HCEC 1CT (cell line): ENCODE measurements around the gene CXXC5.

ENCODE experiments used
- DNase-seq: peaks from one replicate; pipeline ENCODE4 v3.0.0-alpha.2; 2017

Gene CXXC5

GRCh38 chr5:139638736-139639618 lies 9.2 kb upstream of the CXXC5 start:
- DNase-seq = no peak

GRCh38 chr5:139639619-139640380 lies 8.3 kb upstream of the CXXC5 start:
- DNase-seq = no peak

- DNase-seq = no peak
These were observed 7.6 kb upstream of the CXXC5 start for GRCh38 chr5:139640421-139641115.

- no peak for DNase-seq
These were observed 6.8 kb upstream of the CXXC5 start for GRCh38 chr5:139641116-139642080.

DNA sequence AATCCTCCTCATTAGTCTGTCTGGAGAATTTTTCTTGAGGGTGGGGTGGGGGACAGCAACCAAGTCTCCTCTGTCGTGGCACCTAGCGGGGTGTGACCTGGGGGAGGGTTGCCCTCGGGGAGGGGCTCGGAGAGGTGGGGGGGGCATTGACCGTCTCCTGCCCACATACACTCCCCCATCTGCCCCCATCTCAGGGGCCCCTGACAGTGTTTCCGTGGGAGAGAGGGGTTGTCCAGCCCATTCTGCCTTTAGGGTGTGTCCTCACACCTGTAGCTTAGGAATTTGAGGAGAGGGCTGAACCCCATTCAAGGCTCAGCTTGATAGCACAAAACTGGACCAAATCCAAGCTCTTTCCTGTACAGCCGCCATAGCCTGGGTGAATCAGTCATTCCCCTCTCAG lies 5.9 kb upstream of the CXXC5 start:
- no peak for DNase-seq

DNA sequence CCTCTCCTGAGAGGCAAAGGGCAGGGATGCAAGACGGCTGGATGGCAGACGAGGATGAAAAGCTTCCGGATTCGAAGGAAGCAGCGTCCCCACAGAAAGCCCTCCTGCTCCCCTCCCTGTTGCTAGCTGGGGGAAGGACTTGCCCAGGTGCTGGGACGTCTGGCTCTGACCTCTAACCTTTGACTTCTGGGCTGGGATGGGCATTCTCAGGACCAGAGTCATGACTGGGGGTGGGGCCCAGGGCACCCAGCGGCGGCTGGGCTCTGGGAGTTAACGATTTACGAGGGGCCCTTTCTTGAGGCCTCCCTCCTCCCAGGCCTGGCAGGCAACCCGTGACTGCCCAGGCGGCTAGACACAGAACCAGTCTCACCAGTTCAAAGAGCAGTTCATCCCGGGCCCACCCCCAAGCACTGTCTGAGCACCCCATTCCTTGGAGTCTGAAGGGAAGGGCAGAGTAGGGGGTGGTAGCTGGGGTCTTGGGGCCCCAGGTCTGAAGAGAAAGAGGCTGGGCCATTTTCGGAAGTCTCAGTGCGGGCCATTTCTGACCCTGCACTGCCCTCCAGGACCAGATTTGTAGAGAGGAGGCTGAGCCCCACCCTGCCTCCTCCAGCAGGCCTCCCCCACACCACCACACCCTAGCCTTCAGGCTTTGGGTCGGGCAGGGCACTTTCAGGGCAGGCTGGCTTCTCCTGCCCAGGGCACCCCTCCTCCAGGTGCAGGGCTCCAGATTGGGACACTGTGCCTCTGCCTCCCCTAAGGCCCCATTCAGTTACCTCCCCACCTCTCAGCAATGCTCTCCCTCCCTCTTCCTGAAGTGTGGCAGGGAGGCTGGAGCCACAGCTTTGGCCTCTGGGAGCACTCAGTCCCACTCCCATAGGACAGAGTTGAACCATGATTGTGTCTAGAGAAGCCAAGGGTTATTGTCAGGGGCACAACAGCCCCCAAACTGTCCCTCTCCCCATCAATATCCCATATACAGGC lies 5.0 kb upstream of the CXXC5 start:
- no peak for DNase-seq

GRCh38 chr5:139644001-139644456 lies 4.1 kb upstream of the CXXC5 start:
- no peak for DNase-seq

DNA sequence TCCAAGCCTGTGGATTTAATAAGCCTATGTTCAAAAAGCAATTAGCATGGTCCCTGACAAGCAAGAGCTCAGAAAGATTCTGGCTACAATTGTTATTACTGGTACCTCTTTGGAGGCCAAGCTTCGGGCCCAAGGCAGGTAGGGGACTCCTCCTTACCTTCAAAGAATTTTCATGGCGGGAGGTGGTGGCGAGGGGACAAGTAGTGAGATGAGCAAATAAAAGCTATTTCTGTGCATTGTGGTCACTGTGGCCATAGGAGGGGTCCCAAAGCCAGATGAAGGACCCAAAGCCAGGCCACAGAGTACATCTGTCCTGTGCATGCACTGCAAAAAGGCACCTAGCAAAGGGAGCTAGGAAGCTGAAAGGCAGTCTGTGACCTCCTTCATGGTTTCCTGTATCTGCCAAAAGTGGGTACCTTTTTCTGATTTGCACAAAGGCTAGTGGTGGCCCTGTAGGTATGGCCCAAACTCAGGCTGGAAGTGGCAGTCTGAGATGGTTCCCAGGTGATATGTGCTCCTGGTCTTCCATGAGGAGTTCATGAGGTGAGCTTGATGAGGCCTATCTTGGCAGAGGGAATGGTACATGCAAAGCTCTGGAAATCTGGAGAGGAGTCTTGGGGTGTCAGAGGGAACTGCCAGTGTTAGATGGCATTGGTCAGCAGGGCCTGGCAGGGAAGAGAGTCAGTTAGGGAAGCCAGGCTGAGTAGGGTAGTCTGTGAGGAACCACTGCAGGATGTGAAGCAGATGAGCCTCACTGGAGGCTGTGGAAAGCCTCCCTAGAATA lies 3.3 kb upstream of the CXXC5 start:
- DNase-seq = no peak

DNA sequence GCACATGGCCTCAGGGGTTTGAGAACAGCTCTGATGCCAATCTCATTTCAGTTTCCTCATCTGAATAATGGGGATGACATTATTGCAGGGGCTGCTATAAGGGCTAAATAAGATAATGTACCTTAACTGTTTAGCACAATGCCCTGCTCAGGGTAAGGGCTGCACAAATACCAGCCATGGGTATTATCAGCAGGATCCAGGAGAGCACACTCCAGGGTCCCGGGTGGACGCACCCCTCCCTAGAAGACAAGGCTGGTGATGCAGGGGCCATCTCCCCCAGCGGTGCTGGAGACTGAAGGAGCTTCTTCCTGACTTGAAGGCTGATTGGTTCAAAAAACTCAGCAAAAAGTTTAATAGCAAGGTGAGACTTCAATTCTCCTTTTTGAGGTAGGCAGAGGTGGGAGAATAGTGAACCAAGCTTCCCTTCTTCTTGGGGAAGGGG lies 2.7 kb upstream of the CXXC5 start:
- no peak for DNase-seq

DNA sequence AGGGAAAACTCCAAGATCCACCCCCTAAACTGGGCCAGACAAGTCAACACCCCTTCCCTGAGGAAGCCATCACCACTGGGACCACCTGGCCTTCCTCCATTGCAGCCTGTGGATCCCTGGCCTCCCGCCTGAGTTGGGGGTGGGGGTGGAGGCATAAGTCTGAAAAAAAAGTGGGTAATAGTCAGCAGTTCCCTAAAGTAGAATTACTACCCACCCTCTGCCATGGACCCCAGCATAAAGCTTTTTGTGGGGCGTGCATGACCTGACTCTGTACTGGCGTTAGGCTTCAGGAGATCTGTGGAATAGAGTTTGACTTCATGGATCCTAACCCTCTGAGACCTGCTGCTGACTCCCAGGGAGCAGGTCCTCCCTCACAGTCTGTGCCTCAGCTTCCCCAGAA lies 2.0 kb upstream of the CXXC5 start:
- DNase-seq = no peak

GRCh38 chr5:139646912-139647505 lies 1.1 kb upstream of the CXXC5 start:
- no peak for DNase-seq

DNA sequence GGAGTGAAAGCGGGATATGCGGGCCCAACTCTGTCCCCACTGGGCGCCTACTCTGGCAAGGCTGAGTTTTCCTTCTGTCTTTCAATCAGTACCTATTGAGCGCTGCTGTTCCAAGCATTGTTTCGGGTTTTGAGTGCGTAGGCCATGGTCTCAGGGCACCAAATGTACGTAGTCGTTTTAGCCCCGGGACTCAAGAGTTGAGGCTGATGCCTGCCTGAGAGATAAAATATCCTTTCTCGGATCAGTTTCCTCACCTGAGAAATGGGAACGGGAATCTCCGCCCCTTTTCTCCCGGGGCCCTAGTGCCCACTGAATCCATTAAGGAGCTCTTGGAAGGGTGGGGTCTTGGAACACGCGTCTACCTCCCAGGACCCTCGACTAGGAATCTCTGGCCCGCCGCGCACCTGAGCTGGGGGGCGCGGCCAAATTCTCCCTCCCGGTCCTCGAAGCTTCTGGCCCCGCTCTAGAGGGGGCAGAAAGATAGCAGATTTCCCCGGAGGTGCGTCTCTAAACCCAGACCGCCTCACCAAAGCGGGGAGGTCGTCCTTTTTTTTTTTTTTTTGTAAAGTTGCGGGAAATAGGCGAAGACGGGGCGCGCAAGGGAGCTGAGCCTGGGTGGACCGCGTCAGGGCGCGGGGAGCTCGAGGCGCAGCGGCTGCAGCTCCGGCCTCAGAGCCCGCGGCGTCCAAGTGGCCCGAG lies 494 bp upstream of the CXXC5 start:
- no peak for DNase-seq

GRCh38 chr5:139649082-139649991 lies 1.2 kb downstream of the CXXC5 start:
- DNase-seq = no peak

- DNase-seq = no peak
These were observed 2.0 kb downstream of the CXXC5 start for GRCh38 chr5:139650031-139650688.

GRCh38 chr5:139650689-139651042 lies 2.5 kb downstream of the CXXC5 start:
- no peak for DNase-seq

GRCh38 chr5:139651043-139651834 lies 3.1 kb downstream of the CXXC5 start:
- no peak for DNase-seq
